A549 (cell line): Measurements from ENCODE around the gene HEXIM1. TPM values are rescaled to one million over a fixed set of nuclear protein-coding genes. Genes with fewer than 3 reads are reported as not detected.
A peak's percentile ranks its signal among the peaks of the same experiment; 100 is the strongest.

Experiments used
- ATAC-seq, 2 experiments: fragments of 200-7000 bp in 1 of 2; fragments of >200 bp in 1 of 2; cut with Nextera tagmentation in 1 of 2; cut with Tn5 transposase in 1 of 2; 3 replicates each; pipeline versions ENCODE4 v1.8.0 to v1.9.1; 2018 to 2020; ENCODE audit warnings: mild to moderate bottlenecking in 1 of 2, moderate library complexity in 1 of 2
- CTCF ChIA-PET: fragments of 300-600 bp; sonication (Branson Sonifier 250); formaldehyde crosslinking; extraction: SDS; loops from one replicate; lab custom pipeline; 2021; ENCODE audit warnings: antibody characterized with exemption, inconsistent platforms; lab: Yijun Ruan, JAX
- POLR2A ChIA-PET: fragments of 350-600 bp; formaldehyde crosslinking; extraction: SDS; loops from one replicate; lab custom pipeline; 2021; ENCODE audit warnings: antibody characterized with exemption, inconsistent platforms; lab: Yijun Ruan, JAX
- DNase-seq, 2 experiments: peaks; one replicate each; pipeline versions ENCODE4 v3.0.0 to v3.0.0-alpha.2; 2011 to 2016; ENCODE audit warnings: low read depth in 1 of 2, low spot score in 1 of 2
- FAIRE-seq: peaks from 2 replicates; lab custom pipeline; 2011; peaks lifted over from hg19 to GRCh38; lab: Jason Lieb, UNC
- H3K27ac ChIP-seq, 2 experiments: fragments of >200 bp; sonication (Bioruptor Twin); formaldehyde crosslinking; 3 replicates each; pipeline ENCODE4 v1.5.1; 2016 to 2017
- H3K4me1 ChIP-seq: fragments of >200 bp; sonication (Bioruptor Twin); formaldehyde crosslinking; 3 replicates; pipeline ENCODE4 v1.6.1; 2016
- H3K4me2 ChIP-seq: fragments of >200 bp; sonication (Bioruptor Twin); formaldehyde crosslinking; 3 replicates; pipeline ENCODE4 v1.6.1; 2016
- H3K4me3 ChIP-seq: fragments of >200 bp; sonication (Bioruptor Twin); formaldehyde crosslinking; 3 replicates; pipeline ENCODE4 v1.5.1; 2016
- H3K9me3 ChIP-seq: fragments of >200 bp; sonication (Bioruptor Twin); formaldehyde crosslinking; 3 replicates; pipeline ENCODE4 v1.6.1; 2016
- CBX8 ChIP-seq: fragments of 200-600 bp; sonication (generic); IDR thresholded peaks from 2 replicates; pipeline ENCODE4 v1.6.1; 2016
- CHD2 ChIP-seq: fragments of 150-350 bp; IDR thresholded peaks from 2 replicates; pipeline ENCODE4 v1.6.1; 2014; ENCODE audit warnings: low read length; ENCODE audit not compliant: partially characterized antibody
- CHD4 ChIP-seq: fragments of 200-600 bp; sonication (generic); IDR thresholded peaks from 2 replicates; pipeline ENCODE4 v1.6.1; 2016; ENCODE audit warnings: antibody characterized with exemption, mild to moderate bottlenecking, borderline replicate concordance
- HEYL ChIP-seq: fragments of 250-450 bp; sonication (Bioruptor Pico); IDR thresholded peaks from 2 replicates; pipeline ENCODE4 v1.8.0; 2021; ENCODE audit warnings: mild to moderate bottlenecking, moderate library complexity
- JUN ChIP-seq, 2 experiments: fragments of >200 bp; sonication (Bioruptor Twin); formaldehyde crosslinking; IDR thresholded peaks; 2 replicates in 1 of 2; 3 replicates in 1 of 2; pipeline ENCODE4 v1.6.1; 2016 to 2017
- JUNB ChIP-seq: fragments of >200 bp; sonication (Bioruptor Twin); formaldehyde crosslinking; IDR thresholded peaks from 2 replicates; pipeline ENCODE4 v1.6.1; 2016
- KDM1A ChIP-seq: fragments of 200-600 bp; sonication (generic); IDR thresholded peaks from 2 replicates; pipeline ENCODE4 v1.6.1; 2016; ENCODE audit warnings: low read depth, mild to moderate bottlenecking
- KDM5A ChIP-seq: fragments of 200-600 bp; sonication (generic); IDR thresholded peaks from 2 replicates; pipeline ENCODE4 v1.6.1; 2016; ENCODE audit warnings: antibody characterized with exemption, mild to moderate bottlenecking
- POLR2A ChIP-seq: IDR thresholded peaks from 2 replicates; pipeline ENCODE4 v1.6.1; 2012; ENCODE audit warnings: mild to moderate bottlenecking, low read length
- POLR2AphosphoS2 ChIP-seq: conservative IDR thresholded peaks from 2 replicates; pipeline ENCODE4 v1.6.1; 2012; ENCODE audit warnings: low read length, improper control_type of control experiment, inconsistent platforms
- RARB ChIP-seq: fragments of 250-450 bp; sonication (Bioruptor Pico); IDR thresholded peaks from 2 replicates; pipeline ENCODE4 v1.8.0; 2021; ENCODE audit warnings: mild to moderate bottlenecking, moderate library complexity
- RFX5 ChIP-seq: fragments of 450-650 bp; IDR thresholded peaks from 2 replicates; pipeline ENCODE4 v1.7.1; 2014; ENCODE audit warnings: antibody characterized with exemption, mild to moderate bottlenecking, moderate library complexity
- RNF2 ChIP-seq: fragments of 200-600 bp; sonication (generic); IDR thresholded peaks from 2 replicates; pipeline ENCODE4 v1.6.1; 2016; ENCODE audit warnings: low read depth, mild to moderate bottlenecking, antibody characterized with exemption, moderate library complexity, borderline replicate concordance
- SREBF2 ChIP-seq: fragments of 450-650 bp; IDR thresholded peaks from 2 replicates; pipeline ENCODE4 v1.6.1; 2014; ENCODE audit warnings: mild to moderate bottlenecking, moderate library complexity
- ZC3H11A ChIP-seq: fragments of 450-650 bp; IDR thresholded peaks from 2 replicates; pipeline ENCODE4 v1.6.1; 2014; ENCODE audit warnings: antibody characterized with exemption, mild to moderate bottlenecking
- ZFP36 ChIP-seq: fragments of 450-650 bp; IDR thresholded peaks from 2 replicates; pipeline ENCODE4 v1.6.1; 2014; ENCODE audit warnings: borderline replicate concordance; ENCODE audit not compliant: partially characterized antibody
- ZNF302 ChIP-seq: fragments of 250-450 bp; sonication (Bioruptor Pico); IDR thresholded peaks from 2 replicates; pipeline ENCODE4 v1.9.0; 2021; ENCODE audit warnings: inconsistent platforms, mild to moderate bottlenecking, moderate library complexity
- WGBS: methylation state at CpG from one replicate; pipeline ENCODE4 v1.1.6; 2017; ENCODE audit errors: missing lambda C conversion rate; 5-methylcytosine and 5-hydroxymethylcytosine counted together
- polyA plus RNA-seq, 4 experiments: library from polyadenylated mRNA; depleted of rRNA in 3 of 4; stranded (reverse); fragments of >200 nt; fragmentation: RNase III in 1 of 4; extraction: RNeasy Plus Mini Kit Qiagen cat#74134 plus additional on column Dnase treatment in 1 of 4; gene quantifications; 2 replicates in 3 of 4; 3 replicates in 1 of 4; pipeline ENCODE4 v1.2.3, GENCODE V29; 2011 to 2017
- TF ChIP-seq, protein P1 (sequence below): fragments of >200 bp; sonication (Bioruptor Twin); formaldehyde crosslinking; IDR thresholded peaks from 2 replicates; pipeline ENCODE4 v1.6.1; 2016
- TF ChIP-seq, protein P2 (sequence below): IDR thresholded peaks from 2 replicates; pipeline ENCODE4 v1.6.1; 2012; ENCODE audit warnings: low read depth, borderline replicate concordance
- TF ChIP-seq, protein P3 (sequence below): fragments of >200 bp; sonication (Bioruptor Twin); formaldehyde crosslinking; IDR thresholded peaks from 3 replicates; pipeline ENCODE4 v1.6.1; 2016
- TF ChIP-seq, protein P4 (sequence below): IDR thresholded peaks from 2 replicates; pipeline ENCODE4 v1.6.1; 2012

The HEXIM1 gene
- polyA plus RNA-seq, 2 of the 4 experiments (the other 2 are of a cell fraction), result 54.0 to 143 TPM

DNA sequence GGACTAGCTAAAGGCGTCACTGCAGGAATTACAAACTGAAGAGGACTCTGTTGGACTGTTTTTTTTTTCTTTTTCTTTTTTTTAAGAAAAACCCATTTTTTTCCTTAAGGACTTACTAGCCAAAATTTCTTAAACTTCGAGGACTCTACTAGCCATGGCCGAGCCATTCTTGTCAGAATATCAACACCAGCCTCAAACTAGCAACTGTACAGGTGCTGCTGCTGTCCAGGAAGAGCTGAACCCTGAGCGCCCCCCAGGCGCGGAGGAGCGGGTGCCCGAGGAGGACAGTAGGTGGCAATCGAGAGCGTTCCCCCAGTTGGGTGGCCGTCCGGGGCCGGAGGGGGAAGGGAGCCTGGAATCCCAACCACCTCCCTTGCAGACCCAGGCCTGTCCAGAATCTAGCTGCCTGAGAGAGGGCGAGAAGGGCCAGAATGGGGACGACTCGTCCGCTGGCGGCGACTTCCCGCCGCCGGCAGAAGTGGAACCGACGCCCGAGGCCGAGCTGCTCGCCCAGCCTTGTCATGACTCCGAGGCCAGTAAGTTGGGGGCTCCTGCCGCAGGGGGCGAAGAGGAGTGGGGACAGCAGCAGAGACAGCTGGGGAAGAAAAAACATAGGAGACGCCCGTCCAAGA lies 878 bp downstream of the HEXIM1 start (continued):
- TF ChIP-seq CHD4, result no peak
- no peak for TF ChIP-seq SREBF2
- no peak for TF ChIP-seq JUNB
- TF ChIP-seq, protein P1, sequence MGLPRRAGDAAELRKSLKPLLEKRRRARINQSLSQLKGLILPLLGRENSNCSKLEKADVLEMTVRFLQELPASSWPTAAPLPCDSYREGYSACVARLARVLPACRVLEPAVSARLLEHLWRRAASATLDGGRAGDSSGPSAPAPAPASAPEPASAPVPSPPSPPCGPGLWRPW, result no peak
- TF ChIP-seq, protein P2, sequence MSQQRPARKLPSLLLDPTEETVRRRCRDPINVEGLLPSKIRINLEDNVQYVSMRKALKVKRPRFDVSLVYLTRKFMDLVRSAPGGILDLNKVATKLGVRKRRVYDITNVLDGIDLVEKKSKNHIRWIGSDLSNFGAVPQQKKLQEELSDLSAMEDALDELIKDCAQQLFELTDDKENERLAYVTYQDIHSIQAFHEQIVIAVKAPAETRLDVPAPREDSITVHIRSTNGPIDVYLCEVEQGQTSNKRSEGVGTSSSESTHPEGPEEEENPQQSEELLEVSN, result 0 out of 2 replicates have a peak, but pooled peaks have one; percentile 16
- peak; percentile 46; the same call in 1 of the 2 replicates for TF ChIP-seq KDM5A
- TF ChIP-seq CHD2, result peak; percentile 54
- no peak for TF ChIP-seq RFX5
- no peak for TF ChIP-seq KDM1A
- no peak for TF ChIP-seq ZC3H11A
- TF ChIP-seq POLR2AphosphoS2, result no peak
- no peak for TF ChIP-seq RARB (CRISPR knock-in tag)
- TF ChIP-seq ZFP36, result no peak
- no peak for TF ChIP-seq CBX8
- no peak for TF ChIP-seq ZNF302 (CRISPR knock-in tag)
- TF ChIP-seq, all 56 proteins: peak for 13

DNA sequence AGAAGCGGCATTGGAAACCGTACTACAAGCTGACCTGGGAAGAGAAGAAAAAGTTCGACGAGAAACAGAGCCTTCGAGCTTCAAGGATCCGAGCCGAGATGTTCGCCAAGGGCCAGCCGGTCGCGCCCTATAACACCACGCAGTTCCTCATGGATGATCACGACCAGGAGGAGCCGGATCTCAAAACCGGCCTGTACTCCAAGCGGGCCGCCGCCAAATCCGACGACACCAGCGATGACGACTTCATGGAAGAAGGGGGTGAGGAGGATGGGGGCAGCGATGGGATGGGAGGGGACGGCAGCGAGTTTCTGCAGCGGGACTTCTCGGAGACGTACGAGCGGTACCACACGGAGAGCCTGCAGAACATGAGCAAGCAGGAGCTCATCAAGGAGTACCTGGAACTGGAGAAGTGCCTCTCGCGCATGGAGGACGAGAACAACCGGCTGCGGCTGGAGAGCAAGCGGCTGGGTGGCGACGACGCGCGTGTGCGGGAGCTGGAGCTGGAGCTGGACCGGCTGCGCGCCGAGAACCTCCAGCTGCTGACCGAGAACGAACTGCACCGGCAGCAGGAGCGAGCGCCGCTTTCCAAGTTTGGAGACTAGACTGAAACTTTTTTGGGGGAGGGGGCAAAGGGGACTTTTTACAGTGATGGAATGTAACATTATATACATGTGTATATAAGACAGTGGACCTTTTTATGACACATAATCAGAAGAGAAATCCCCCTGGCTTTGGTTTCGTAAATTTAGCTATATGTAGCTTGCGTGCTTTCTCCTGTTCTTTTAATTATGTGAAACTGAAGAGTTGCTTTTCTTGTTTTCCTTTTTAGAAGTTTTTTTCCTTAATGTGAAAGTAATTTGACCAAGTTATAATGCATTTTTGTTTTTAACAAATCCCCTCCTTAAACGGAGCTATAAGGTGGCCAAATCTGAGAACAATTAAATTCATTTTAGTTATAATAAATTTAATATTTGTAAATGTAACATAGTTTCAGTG lies 1.7 kb downstream of the HEXIM1 start:
- peaks cover 28% of the 10 kb centered on the region for H3K4me1 ChIP-seq
- peak overlapping the region; percentile 74 for H3K4me3 ChIP-seq
- TF ChIP-seq RNF2 (peak; percentile 58; the same call in 1 of the 2 replicates), JUN (IDR thresholded peaks at IDR 0.05) (peak in 1 of 2 experiments; percentile 53; a peak in 3 of 5 replicates), HEYL (CRISPR knock-in tag) (no peak), POLR2A (peak; percentile 34; the same call in 1 of the 2 replicates), ZC3H11A (no peak)
- TF ChIP-seq, protein P3, sequence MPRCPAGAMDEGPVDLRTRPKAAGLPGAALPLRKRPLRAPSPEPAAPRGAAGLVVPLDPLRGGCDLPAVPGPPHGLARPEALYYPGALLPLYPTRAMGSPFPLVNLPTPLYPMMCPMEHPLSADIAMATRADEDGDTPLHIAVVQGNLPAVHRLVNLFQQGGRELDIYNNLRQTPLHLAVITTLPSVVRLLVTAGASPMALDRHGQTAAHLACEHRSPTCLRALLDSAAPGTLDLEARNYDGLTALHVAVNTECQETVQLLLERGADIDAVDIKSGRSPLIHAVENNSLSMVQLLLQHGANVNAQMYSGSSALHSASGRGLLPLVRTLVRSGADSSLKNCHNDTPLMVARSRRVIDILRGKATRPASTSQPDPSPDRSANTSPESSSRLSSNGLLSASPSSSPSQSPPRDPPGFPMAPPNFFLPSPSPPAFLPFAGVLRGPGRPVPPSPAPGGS, result peak; percentile 19; the same call in 1 of the 3 replicates
- TF ChIP-seq, protein P4, sequence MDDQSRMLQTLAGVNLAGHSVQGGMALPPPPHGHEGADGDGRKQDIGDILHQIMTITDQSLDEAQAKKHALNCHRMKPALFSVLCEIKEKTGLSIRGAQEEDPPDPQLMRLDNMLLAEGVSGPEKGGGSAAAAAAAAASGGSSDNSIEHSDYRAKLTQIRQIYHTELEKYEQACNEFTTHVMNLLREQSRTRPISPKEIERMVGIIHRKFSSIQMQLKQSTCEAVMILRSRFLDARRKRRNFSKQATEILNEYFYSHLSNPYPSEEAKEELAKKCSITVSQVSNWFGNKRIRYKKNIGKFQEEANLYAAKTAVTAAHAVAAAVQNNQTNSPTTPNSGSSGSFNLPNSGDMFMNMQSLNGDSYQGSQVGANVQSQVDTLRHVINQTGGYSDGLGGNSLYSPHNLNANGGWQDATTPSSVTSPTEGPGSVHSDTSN, result peak; percentile 43; the same call in 1 of the 2 replicates
- CTCF ChIA-PET, result interaction anchor here (0.7 to 43.5 kb wide), 29 partner anchors 17 to 374 kb away, joined by 3 to 2147 read pairs (median 4); partner anchors contain the start of genes ACBD4, FMNL1, HEXIM2 and PLCD3
- H3K4me2 ChIP-seq, result peak overlapping the region; percentile 73
- DNase-seq (peak; percentile 35 to 72), FAIRE-seq (no peak), ATAC-seq (peak in 1 of 2 experiments; percentile 4; a peak in 2 of 6 replicates)
- H3K9me3 ChIP-seq, result no peaks in the 10 kb centered on the region
- H3K27ac ChIP-seq, result peak overlapping the region; percentile 92 to 94
- 2% methylated on average over 56 of the region's 56 CpGs for WGBS
- POLR2A ChIA-PET, result interaction anchor here (0.6 to 7.5 kb wide), 27 partner anchors 7 to 374 kb away, joined by 3 to 404 read pairs (median 15); partner anchors contain the start of genes ACBD4, FMNL1, HEXIM2 and MAP3K14
